ENCODE data around the gene C12orf43.
"Not testable (repeated sequence)": the region's sequence is repeated elsewhere in the genome, so short reads cannot be mapped to it uniquely, and the experiment has no call there.

DNA sequence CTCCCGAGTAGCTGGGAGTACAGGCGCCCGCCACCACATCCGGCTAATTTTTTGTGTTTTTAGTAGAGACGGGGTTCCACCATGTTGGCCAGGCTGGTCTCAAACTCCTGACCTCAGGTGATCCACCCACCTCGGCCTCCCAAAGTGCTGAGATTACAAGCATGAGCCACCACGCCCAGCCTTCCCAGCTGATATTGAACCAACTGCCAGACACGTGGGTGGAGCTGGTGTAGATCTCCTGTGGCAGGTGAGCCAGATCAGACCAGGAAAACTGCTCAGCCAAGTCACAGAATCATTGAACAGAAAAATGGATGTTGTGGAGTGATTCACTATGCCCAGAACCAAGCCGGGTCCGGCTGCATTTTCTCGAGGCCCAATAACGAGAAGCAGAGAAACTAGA, 31.1 kb upstream of the C12orf43 start:
- TF ChIP-seq, protein P1, sequence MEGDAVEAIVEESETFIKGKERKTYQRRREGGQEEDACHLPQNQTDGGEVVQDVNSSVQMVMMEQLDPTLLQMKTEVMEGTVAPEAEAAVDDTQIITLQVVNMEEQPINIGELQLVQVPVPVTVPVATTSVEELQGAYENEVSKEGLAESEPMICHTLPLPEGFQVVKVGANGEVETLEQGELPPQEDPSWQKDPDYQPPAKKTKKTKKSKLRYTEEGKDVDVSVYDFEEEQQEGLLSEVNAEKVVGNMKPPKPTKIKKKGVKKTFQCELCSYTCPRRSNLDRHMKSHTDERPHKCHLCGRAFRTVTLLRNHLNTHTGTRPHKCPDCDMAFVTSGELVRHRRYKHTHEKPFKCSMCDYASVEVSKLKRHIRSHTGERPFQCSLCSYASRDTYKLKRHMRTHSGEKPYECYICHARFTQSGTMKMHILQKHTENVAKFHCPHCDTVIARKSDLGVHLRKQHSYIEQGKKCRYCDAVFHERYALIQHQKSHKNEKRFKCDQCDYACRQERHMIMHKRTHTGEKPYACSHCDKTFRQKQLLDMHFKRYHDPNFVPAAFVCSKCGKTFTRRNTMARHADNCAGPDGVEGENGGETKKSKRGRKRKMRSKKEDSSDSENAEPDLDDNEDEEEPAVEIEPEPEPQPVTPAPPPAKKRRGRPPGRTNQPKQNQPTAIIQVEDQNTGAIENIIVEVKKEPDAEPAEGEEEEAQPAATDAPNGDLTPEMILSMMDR (IDR thresholded peaks at IDR 0.05), result not testable (repeated sequence)
- TF ChIP-seq POLR2A, POLR2AphosphoS5 (IDR thresholded peaks at IDR 0.05): not testable (repeated sequence)

All from upper lobe of left lung (tissue), 4 donors.